Measurements from ENCODE around the gene PAPPA.

PAPPA gene

DNA sequence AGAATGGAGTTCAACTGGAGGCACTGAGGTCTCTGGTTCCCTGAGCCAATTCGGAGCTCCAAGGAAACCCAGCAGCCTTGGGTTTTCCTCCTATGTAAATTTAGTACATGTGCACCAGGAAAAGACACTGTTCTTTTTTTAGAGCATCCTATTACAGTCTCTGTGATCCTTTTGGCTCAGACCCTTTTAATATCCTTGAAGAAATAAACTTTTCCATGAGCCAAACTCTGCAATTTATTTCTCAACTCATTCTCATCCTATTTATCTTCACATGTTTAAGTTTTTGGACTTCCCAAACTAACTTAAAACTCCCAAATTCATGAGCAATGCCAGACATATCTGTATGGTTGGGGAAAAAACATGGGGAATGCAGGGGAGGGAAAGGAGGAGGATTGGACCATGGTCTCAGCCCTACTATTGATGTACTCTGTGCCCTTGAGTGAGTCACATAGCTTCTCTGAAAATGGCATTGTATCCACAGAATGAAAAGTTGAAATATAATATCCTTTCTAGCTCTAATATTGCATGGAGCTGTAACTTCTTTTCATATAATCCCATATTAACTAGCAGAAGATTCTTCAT is 76.6 kb downstream of the PAPPA start:
- DNase-seq (ENCODE audit: low read depth), result no peak

DNA sequence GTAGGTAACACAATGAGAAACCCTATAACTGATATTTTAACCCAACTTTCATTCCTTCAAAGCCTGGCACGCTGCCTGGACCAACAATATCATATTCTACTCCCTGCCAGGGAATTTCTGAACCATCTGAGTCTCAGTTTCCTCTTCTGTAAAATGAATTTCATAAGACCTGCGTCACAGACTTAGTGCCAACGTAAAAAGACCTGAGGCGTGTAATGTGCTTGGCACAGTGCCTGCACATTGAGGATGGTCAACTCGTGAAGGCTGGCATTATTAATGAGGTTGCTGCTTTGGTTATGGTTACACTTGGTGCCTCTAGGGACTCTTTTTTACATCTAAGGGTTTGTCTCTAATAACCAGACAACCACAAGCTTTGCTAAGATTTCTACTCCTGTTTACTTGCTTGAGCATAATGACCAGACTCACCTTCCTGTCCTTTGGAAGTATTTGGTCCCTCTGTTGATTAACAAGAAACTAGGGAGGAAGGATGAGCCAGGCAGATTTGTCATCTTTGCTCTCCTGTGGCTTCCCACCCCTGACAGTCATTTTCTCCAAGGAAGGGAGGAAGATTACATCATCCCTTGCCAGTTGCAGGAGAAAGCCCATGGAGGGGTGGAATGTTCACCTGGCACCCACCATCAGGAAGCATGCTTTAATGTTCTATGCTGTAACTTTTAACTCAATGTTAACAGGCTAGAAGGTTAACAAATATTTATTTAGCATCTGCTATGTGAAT is 79.0 kb downstream of the PAPPA start:
- DNase-seq (ENCODE audit: low read depth), result peak; percentile 40

DNA sequence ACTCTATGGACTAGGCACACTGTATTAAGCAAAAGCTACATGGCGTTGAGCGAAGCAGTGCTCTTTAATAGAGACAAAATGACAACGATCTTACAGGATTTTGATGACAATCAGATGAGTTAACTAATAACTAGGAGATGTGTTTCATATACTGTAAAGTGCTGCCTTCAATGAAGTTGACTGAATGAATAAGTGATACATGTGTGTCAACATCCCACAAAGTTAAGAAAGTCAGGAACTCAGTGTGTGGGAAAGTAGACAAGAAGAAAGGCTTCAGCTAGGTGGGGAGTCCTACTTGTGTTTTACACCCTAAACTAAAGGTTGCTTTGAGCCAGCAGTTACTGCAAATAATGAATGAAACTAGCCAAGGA is 79.6 kb downstream of the PAPPA start:
- DNase-seq (ENCODE audit: low read depth), result no peak

DNA sequence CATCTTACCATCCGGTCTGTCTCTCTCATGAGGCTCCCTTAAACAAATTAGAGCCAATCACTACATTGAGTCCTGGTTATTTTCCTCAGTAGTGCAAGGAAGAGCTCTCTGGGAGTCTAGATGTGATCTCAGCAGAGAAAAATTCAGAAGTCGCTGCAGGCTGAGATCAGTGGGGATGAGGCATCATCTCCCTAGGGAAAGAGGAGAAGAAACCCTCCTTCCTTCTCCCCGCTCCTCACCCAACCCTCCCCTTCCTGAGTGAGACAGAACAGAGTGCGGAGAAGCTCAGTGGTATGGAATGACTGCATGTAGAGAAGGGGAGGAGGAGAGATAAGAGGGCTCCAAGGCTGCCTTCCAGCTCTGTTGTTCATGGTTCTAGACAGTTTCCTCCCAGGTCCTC is 80.5 kb downstream of the PAPPA start:
- DNase-seq (ENCODE audit: low read depth), result peak; percentile 97

DNA sequence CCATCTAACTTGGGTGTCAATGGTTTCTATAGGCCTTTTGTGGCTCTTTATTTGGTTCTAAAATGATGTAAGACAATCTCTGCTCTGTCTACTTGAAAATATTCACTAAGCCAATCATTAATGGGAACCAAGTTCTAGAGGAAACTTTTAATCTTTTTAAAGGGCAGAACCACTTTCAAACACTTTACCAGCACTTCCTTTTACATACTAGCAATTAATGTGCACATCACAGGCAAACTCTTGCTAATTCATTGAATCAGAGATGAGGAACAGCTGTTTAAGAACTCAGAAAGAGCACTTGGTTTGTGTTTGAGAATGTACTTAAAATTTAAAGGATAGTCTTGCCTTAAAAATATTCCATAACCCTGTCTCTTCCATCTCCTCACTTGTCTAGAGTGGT is 83.4 kb downstream of the PAPPA start:
- no peak for DNase-seq (ENCODE audit: low read depth)

DNA sequence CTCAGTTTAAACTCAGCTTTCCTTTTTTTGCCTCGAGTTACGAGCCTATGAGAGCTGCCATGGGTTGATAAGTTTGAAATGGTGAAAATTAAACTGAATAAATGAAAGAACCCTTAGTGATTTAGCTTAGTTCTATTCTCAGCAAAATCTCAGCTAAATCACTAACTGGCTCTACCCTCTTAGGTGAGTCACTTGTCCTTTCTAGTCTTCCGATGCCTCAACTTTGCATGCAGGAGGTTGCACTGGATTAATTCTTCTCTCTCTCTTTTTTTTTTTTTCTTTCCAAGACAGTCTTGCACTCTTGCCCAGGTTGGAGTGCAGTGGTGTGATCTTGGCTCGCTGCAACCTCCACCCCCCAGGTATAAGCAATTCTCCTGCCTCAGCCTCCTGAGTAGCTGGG is 83.9 kb downstream of the PAPPA start:
- no peak for DNase-seq (ENCODE audit: low read depth)

DNA sequence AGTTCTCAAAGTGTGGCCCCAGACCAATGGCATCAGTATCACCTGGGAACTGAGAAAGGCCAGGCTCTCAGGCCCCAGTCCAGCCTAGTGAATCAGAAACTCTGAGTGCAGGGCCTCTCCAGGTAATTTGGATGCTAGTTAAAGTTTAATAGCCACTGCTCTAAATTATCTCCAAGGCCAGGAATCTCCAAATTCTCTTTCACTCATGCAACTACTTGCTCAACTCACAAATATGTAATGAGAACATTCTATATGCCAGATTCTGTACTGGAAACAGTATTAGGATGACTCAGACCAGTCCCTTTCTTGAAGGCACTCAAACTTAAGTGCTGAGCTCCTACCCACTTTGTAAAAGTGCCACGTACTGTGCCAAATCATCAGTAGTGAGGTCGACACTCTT is 84.6 kb downstream of the PAPPA start:
- DNase-seq (ENCODE audit: low read depth), result peak; percentile 84

DNA sequence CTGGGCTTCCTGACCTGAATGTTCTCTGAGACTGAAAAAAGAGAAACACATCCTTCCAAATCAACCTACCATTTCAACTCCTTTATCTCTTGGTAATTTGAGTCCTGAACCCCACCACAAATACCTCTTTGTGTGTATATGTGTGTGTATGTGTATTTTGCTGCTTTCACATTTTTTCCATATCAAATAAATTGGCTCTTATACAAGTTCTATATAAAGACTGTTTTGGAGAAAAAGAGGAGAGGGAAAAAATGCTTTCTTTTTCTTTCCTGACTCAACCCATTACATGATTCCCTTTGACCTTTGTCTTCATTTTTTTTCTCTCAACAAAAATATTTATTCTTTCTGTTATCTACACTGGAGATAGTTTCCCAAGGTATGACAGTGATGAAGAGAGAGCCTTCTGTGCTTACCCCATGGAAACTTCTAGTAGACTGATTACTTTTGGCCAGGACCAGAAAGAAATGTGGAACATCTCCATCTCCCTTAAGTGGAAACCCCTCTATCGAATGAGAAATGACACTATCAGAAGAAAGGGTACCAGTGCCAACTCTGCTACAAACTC is 85.3 kb downstream of the PAPPA start:
- no peak for DNase-seq (ENCODE audit: low read depth)

DNA sequence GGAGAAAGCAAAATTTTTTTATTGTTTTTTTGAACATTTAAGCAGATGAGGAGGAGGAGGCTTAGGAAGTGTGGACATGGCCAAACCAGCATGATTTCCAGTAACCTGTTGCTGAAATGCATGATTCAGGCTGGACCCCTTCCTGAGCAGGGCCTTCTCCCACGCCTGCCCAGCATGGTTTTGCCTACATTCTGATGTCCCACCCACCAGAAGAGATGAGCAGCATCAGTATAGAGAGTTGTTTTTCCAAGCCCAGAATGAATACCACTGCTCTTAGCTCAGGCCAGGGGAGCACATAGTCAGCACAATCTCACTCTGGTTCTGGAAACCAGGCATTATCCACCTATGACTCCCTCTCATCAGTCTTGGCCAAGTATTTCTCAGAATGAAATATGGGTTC is 90.1 kb downstream of the PAPPA start:
- DNase-seq (ENCODE audit: low read depth), result no peak

DNA sequence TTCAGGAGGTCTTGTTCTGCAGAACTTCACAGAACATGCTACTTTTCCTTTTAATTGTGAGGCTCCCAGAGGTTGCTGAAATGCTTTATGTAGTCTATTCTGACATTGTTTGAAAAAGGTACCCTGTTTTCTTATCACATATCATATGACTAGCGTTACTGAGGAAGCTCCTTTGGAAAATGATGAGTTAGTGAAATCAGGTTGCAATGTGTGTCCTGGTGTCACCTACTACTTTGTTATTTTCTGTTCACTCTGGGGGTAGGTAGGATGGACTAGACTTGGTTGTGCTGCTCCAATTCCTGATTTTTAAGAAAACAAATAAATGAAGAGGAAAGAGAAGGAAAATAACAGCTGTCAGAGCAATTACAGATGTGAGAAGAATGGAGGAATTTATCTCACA is 93.7 kb downstream of the PAPPA start:
- no peak for DNase-seq (ENCODE audit: low read depth)

DNA sequence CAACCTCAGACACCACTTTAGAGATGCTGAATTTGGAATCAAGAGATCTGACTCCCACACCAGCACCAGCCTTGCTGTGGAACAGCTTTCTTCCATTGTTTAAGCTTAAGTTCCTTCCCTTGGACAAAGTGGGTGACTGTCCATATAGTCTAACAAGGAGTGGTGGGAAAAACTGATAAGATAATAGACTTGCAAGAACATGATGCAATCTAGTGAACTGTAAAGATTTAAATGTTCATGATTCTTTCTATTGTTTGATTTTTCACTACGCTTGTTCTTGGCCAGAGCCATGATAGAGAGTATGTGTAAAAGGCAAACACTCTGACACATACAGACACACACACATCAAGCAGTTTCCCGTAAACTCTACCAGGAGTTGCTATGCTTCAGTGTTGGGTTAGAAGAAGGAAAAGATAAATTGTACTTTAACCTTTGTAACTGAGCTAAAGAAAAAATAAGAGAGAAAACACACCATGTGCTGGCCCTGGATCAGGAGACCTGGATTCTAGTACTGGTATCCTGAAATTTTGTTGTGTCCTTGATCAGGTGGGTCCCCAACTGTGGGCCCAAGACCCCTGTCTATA is 94.3 kb downstream of the PAPPA start:
- no peak for DNase-seq (ENCODE audit: low read depth)

DNA sequence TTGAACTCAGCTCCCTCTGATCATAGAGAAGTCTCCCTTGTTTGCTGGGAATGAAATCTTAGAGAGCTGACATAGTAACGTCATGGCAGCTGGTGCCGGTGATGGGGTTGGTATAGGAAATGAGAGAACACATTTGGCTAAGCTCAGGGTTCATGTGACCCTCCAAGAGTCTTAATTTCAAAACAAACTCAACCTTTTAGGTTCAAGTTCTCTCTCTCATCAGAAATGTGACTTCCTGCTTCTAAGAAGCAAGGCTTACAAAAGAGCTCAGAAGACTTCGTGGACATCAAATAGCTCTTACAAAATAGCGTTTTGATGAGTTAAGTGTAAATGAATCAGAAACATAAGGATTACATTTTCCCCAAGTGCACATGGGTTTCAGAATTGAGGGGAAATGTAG is 97.3 kb downstream of the PAPPA start:
- no peak for DNase-seq (ENCODE audit: low read depth)

DNA sequence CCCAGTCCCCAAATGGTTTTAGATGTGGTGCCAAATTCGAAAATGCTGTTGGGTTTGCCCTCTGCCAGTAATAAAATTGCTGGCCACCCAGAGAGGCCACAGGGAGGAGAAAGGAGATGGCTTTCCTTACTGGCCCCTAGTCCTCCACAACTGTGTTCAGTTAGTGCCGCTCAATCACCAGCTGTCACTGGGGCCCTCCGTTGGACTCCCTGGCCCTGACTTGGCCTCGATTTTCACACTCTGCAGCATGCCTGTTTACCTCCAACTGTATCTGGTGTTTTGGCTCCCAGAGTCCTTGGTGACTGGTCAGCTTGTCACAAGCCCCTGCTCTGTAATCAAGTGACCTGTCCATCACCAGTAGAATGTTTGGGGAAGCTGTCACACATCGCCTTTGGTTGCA is 97.8 kb downstream of the PAPPA start:
- no peak for DNase-seq (ENCODE audit: low read depth)

DNA sequence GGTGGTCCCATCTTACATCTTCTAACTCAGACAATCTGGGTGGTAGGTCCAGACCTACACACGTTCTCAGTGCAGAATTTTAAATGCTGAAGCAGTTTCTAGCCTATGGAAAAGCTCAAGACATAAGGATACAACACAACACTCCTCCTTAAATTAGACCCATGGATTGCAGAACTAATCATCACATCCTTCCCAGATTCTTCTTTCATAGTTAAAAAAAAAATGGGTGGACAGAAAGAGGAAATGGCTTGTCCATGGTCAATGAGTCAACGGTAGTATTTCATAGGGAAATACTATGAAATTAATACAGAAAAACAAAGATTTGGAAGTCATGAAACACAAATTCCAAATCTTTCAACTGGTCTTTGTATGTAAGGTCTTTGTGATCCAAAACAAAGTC is 106.9 kb downstream of the PAPPA start:
- DNase-seq (ENCODE audit: low read depth), result no peak

DNA sequence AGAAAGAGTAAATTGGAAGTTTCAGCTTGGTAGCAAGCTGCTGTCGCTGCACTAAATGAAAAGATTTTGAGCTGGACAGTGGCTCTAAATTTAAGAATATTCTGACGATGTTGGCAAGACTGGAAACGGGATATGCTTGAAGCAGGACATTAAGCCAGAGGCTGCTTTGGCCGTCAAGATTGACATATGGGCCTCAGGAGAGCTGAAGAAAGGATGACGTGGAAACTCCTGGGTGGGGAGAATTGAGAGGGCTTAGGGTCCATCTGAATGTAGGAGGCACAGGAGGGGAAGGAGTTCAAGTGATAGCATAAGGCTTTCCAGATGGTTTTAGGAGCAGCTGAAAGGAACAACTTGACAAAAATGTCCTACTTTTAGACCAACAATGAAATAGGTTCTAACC is 108.9 kb downstream of the PAPPA start:
- no peak for DNase-seq (ENCODE audit: low read depth)

DNA sequence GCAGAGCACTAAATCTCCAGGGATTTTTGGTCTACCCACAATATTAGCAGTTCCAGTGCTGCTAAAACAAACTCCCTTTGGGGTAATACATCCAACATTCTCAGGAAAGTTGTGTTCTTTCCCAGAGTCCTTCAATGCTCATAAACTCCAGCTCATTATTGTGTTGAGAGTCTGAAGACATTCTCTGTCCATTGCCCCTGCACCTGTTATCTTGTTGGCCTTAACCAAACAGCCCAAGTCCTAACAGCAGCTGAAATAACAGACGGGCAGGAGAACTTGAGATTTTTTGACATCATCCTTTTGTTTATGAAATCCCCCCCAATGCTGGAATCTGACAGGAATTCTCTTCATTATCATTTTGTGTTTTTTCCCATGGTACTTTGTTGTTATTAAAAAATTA is 110.8 kb downstream of the PAPPA start:
- no peak for DNase-seq (ENCODE audit: low read depth)

DNA sequence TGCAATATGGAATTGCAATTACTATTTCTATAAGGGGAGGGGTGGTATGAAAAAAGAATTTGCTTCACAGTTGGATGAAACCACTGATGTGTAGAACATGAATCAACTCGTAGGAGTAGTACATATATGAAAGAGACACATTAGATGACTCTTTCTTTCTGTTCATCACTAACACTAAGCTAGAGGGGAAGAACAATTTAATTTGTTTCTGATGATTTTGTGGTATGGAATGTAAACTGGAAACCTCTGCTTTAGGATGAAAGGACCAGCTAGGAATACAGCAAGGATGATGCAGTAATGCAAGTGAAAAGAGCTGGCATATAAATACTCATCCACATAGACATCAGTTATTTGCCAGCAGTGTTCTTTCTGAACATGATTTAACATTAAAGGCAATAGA is 113.4 kb downstream of the PAPPA start:
- no peak for DNase-seq (ENCODE audit: low read depth)

DNA sequence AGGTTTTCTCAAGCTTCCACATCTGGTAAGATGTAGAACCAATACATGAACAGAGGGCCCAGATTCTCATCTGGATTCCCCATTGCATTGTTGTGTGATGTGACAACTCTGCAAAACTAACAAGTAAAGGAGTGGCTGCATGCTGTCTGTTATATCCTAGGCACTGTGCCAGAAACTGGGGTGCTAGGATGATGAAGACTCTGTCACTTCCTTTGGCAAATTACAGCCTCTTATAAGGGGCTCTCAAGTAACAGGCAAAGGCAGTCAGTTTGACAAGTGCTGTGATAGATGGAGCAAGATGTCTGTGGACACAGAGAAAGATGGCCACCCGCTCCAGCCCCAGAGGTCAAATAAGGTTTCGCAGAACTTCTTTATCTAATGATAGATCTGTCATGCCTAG is 115.7 kb downstream of the PAPPA start:
- no peak for DNase-seq (ENCODE audit: low read depth)

DNA sequence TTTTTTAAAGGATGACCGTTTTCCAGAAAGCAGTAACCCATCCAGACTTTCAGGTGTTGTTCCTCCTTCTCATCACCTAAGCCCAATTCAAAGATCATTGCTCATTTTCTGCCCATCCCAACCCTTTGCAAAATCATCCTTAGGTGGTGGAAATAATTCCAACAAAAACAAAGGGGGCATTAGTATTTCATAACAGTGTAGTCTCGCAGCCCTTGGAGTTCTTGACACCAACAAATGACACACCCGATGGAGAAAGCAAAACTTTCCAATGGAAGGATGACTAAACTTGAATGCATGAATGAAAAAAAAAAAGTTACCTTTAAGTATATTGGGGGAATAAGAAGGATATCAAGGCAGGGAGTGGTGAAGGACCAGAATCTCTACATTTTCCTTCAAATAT is 117.0 kb downstream of the PAPPA start:
- DNase-seq (ENCODE audit: low read depth), result no peak

DNA sequence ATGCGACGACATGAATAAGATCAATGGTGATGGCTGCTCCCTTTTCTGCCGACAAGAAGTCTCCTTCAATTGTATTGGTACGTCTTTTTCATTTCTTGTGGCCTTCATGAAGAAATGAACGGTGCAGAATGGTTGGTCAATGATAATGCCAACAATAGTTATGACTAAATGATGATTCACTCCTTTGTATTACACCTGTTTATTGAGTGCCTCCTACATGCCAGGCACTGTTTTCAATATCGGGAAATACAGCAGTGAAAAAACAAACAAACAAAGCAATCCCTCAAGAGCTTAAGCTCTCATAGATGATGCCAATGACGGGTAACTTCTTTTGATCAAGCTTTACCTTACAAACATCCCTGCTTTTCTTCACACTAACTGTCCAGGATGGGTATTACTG is 117.7 kb downstream of the PAPPA start:
- DNase-seq (ENCODE audit: low read depth), result no peak

DNA sequence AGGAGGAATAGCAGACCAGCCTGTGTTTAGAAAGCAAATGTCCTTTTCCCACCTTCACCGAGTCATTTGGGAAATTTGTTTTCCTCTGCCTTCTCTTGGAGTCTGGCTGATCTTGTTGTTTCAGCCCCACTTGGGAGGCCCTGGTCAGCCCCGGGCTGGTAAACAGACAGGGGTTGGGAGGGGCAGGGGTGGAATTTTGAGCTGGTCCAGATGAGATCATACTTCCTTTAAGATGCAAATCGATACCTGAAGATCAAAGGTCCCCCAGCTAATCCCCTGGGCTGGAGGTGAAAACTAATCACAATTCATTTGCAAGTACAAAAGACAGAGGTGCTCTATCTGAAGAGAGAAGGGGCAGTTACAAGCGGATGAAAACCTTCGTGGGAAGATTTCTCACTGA is 118.4 kb downstream of the PAPPA start:
- no peak for DNase-seq (ENCODE audit: low read depth)

DNA sequence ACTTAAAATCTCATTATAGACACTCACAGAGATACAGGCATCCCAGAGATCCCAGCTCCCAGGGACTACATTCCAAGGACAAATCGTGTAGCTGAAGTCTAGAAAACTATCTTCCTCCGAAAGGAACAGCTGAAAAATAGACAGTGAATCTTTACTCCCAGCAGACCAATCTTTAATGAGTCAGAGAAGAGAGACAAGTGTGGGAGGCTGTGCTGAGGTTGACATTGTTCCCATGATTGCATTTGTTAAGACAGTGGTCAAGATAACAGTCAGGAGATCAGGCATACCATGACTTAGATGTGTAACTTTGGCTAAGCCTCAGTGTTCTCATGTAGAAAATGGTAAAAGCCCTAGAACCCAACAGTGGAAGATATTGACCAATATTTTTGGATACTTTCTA is 120.7 kb downstream of the PAPPA start:
- no peak for DNase-seq (ENCODE audit: low read depth)

DNA sequence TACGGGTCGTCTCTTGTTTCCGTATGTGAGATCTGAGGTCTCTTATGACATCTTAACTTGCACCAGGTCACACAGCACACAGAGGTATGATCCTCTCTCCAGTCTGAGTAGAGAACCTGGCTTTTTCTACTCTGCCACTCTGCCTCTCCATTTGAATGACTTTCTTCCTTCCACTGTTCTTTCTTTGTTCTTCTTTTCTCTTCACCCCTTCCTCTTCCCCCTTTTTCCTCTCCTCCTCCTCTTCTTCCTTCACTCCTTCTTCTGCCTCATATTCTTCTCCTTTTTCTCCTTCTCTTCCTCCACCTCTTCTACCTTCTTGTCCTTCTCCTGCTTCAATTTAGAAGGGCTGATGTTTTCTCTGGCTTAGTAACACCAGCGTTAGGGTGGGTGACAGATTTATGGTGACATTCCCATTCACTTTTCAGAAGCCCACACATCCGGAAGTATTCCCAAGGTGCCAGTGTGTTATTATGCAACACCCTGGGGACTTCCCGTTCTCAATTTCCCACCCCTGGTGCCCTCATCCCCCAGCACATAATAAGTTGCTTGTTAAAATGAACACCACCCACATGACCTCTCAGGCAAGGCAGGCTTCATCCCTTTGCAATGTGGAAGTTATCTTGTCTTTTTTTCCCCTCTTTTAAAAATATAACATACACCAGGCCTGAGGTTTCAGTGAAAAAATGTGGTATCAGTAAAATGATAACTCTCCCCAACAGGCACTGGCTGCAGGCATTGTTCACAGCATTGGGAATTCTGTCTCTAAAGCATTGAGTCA is 122.0 kb downstream of the PAPPA start:
- no peak for DNase-seq (ENCODE audit: low read depth)

All from GM04504 (cell line).